HG03108 (cell line): ENCODE measurements around the gene GSTO2.

ENCODE experiments used
- ATAC-seq: cut with Tn5 transposase; IDR thresholded peaks from one replicate; pipeline ENCODE4 v1.9.1; 2021; ENCODE audit warnings: moderate library complexity; ENCODE audit not compliant: unreplicated experiment

Gene GSTO2

DNA sequence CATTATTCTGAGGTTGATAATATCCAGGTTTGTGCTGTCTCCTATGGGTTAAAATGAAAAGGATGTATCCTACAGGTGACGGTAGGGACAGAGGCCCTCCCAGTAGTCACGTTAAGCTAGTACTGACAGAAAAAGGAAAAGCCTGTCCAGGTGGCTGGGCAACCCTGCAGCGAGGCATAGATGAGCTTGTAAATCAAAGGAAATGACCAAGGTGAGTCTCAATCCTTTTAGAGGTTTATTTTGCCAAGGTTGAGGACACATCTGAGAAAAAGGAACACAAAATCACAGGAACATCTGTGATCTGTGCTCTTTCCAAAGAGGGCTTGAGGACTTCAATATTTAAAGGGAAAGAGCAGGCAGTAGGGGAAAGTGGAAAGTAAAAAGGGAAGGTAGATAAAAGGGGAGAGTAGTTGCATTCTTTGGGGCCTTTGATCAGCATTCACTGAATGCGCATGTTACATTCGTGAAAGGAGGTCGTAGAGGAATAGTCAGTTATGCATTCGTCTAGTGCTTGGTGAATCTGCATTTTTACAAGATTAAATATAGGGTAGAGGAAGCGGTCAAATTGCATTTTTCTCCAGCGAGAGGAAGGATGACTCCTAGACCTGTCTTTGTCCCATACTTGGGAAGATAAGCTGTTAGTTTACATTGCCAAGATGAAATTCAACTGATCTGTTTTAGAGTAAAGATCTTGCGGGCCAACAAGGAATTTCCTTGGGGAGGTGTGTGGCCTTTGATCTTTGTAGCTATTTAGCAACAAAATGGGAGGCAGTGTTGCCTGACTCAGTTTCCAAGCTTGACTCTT lies 15.2 kb upstream of the GSTO2 start:
- ATAC-seq = no peak

DNA sequence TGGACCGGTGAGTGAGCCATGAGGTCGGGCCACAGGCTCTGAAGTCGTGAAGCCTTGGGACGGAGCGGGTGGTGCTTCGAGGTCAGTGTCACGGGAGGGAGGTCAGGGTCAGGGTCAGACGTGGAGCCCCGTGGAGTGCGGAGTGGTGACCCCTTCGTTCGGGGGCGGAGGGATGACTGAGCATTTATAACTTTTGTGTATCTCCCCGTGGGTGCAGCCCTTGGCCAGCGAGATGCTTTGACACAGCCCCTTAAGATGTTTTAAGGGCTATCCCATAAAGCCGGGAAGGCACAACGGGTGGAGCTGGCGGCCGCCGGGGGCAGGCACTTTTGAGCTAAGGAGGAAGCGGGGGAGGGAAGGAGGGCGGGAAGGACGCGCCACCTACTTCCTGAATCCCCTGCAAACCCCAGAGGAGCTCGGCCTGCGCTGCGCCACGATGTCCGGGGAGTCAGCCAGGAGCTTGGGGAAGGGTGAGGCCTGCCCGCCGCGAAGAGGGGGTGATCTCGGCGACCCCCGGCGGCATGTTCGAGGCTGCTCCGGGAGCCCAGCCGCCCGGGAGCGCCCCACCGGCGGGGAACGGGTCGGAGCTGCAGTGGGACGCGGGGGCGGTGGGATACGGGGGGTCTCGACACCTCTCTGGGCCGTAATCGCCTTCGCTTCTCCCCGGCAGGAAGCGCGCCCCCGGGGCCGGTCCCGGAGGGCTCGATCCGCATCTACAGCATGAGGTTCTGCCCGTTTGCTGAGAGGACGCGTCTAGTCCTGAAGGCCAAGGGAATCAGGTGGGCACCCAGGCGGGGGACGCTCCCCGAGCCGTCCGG lies 14.3 kb upstream of the GSTO2 start, which contains the start of gene GSTO1:
Gene GSTO1 (plus strand): TSS at position 400 of the 818 bp plus-strand sequence. CDS start 37 bp downstream, at position 437.
- peak; percentile 74 for ATAC-seq

GRCh38 chr10:104255311-104255981 lies 13.5 kb upstream of the GSTO2 start:
- ATAC-seq = no peak

DNA sequence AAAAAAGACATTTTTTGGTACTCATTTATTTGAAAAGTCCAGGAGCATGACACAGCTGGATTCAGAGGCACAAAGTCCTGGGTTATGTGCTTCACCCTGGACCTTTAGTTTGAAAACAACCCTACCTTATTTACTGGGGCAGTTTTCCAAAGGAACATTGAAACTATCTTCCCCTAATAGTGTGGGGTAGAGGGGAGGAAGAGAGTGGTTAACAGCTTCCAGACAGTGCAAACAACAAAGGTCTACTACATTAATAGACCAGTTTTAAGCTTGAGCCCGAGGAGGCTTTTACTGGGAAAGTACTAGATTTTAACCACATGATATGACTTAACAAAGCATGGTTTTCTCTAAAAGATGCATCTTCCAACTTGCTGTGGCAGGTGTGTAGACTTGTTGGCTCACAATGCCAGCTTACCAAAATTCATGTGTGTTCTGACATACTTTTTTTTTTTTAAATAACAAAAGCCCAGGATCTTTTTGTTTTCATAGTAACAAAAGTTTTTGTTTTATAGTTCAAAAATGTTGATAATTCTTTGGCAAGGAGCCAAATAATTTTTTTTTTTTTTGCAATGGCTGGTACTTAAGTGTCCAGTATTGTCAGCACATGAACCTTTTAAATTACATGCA lies 12.5 kb upstream of the GSTO2 start:
- no peak for ATAC-seq

- no peak for ATAC-seq
Observed at GRCh38 chr10:104257235-104257634, 11.7 kb upstream of the GSTO2 start.

DNA sequence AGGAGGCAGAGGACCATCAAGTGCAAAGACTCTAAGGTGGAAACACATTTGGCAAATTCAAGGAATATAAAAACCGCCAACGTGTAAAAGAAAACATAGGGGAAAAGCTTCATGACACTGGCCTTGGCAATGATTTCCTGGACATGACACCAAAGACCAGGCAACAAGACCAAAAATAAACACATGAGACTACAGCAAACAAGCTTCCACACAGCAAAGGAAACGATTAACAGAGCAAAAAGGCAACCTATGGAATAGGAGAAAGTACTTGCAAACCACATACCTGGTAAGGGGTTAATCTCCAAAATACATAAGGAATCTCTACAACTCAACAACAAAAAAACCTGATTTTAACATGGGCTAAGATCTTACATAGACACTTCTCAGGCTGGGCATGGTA lies 10.8 kb upstream of the GSTO2 start:
- no peak for ATAC-seq

DNA sequence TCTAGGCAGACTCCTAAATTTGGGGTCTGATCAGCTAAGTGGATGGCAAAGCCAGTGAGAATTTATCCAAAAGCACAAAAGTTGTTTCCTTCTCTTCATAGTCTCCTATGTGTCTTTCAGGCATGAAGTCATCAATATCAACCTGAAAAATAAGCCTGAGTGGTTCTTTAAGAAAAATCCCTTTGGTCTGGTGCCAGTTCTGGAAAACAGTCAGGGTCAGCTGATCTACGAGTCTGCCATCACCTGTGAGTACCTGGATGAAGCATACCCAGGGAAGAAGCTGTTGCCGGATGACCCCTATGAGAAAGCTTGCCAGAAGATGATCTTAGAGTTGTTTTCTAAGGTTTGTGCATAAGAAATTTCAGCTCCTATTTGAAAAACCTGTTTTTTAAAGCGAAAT lies 9.5 kb upstream of the GSTO2 start:
- ATAC-seq = no peak

- ATAC-seq = no peak
Observed at GRCh38 chr10:104259999-104260774, 8.8 kb upstream of the GSTO2 start.

DNA sequence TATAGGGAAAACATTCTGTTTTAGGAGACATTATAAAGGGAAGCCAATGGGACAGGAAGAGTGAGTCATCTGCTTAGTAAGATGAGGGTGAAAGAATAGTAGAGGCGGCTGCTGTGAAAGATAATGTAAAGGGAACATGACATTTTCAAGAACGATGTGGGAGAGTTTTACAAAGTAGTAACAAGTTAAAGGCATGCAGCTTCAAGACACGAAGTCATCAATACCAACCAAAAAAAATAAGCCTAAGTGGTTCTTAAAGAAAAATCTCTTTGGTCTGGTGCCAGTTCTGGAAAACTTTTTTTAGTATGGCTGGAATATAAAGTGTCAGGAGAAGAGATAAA lies 8.2 kb upstream of the GSTO2 start:
- no peak for ATAC-seq

GRCh38 chr10:104262055-104262454 lies 6.9 kb upstream of the GSTO2 start:
- no peak for ATAC-seq

DNA sequence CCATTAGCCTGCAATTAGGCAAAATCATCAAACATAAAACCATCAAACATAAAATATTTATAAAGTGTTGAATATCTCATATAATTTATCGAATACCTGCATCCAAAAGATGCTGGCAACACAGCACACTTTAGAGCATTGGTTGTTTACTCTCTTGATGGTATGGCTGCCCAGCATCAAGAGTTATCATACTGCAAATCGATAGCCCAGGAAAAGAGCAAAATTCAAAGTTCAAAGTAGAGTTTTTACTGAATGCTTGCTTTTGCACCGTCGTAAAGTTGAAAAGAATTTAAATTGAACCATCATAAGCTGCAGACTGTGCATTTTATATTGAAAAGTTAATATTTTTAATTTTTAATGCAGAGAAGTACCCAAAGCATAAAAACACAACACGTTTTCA lies 4.2 kb upstream of the GSTO2 start:
- ATAC-seq = no peak

DNA sequence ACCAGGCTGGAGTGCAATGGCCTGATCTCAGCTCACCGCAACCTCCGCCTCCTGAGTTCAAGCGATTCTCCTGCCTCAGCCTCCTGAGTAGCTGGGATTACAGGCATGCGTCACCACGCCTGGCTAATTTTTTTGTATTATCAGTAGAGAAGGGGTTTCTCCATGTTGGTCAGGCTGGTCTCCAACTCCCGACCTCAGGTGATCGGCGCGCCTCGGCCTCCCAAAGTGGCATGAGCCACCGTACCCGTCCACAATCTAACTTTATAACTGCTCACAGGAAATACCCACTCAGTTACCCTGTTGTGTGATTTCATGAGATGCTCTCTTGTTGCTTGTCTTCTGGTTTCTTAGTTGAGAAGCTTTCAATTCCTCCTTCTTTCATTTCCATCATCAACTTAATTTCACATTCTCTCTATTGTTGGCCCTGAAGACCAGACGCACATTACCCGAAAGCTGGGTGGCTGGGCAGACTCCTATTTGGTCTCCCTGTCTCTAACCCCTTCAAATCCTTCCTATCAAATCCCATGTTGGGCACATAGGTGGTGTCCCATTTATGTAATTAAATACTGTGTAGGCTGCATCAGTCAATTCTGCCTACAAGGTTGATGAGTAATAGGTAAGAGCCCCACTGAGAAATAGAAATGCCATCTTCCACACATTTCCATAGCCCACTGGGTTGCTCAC lies 1.1 kb upstream of the GSTO2 start:
- ATAC-seq = no peak

DNA sequence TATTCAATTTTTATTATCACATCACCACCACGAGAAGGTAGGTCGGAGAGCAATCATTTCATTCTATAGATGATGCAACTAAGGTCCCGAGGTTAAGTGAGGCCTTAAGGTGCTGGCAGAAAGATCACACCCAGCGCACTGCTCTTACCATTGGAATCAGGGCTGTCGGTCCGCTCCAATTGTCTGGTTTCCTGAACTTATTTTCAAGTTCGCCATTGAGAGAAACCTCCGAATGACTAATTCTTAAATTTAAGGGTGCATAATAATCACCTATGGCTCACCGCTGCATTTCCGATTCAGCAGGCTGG lies 625 bp upstream of the GSTO2 start:
- no peak for ATAC-seq

DNA sequence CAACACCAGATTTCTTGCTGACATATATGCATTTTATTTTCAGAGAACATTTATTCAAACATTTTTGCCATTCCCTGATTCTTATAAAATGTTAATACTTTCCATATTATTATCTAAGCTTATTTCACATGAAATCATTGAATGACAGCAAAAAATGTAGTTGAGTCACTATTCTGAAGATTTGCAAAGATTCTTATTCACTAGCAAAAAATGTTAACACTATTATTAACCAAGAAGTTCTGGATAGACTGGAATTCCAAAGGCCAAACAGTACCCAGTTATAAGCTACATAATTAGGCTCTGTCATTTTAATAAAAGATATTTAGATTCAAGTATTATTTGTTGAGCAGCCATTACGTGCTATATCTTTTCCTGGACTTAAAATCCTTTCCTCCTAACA lies 4.3 kb downstream of the GSTO2 start:
- no peak for ATAC-seq

GRCh38 chr10:104273899-104274575 lies 5.1 kb downstream of the GSTO2 start:
- ATAC-seq = no peak

DNA sequence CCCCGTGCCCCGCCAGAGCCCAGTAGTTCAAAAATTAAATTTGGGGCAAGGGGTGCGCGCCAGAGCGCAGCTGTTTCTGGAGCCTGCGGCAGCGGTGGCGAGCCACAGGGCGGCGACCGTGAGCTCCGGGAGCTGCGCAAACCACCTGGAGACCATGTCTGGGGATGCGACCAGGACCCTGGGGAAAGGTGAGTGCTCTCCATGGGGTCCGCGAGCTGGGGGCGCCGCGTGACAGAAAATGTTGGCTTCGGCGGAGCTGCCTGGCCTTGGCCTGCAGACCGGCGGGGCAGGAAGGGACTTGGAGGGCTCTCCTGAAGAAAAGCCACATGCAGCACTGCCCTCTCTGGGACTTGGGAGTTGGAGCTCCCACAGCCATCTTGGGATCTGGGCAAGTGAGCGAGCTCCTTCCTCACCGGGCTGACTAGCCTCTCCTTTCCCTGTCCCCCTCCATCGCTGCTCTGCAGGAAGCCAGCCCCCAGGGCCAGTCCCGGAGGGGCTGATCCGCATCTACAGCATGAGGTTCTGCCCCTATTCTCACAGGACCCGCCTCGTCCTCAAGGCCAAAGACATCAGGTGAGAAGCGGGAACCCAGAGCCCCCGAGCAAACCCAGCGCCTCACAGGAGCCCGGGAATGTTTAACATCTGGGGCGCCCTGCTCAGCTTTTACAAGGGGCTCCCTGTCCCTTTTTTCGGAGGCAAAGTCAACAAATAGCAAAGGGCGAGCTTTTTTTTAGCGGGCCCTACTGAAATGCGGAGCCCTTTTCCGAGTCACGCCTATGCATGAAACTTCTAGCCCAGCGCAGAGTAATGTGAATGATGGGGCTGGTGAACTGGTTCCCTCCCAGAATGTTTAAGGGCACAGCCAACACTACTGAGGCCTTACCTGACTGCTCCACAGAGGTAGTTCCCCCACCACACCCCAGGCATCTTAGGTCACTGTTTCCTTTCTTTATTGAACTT lies 6.1 kb downstream of the GSTO2 start:
- ATAC-seq = no peak

DNA sequence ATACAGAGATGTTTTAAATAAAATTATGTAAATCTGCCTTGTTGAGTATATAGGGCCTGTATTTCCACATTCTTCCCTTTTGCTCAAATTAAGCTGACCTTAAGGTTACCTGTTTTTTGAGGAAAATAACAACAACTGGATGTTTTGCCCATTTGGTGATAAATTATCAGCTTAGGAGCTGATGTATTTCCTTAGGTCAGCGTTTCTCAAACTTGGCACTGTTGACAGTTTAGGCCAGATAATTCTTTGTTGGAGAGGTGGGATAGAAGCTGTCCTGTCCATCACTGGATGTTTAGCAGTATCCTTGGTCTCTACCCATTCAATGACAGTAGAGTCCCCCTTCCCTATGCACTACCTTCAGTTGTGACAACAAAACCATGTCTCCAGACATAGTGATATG lies 7.2 kb downstream of the GSTO2 start:
- ATAC-seq = no peak

DNA sequence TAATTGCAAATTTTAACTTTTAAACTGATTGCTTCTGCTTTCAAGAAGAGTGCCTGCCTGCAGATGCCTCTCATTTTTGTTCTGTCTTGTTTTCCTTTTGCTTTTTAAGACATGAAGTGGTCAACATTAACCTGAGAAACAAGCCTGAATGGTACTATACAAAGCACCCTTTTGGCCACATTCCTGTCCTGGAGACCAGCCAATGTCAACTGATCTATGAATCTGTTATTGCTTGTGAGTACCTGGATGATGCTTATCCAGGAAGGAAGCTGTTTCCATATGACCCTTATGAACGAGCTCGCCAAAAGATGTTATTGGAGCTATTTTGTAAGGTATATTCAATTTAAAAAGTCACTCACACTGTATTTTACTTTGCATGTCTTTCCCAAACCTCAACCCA lies 8.8 kb downstream of the GSTO2 start:
- no peak for ATAC-seq
